LHCN-M2 (cell line): Measurements from ENCODE around the gene RPL6. TPM values are rescaled to one million over a fixed set of nuclear protein-coding genes. Genes with fewer than 3 reads are reported as not detected.
A peak's percentile ranks its signal among the peaks of the same experiment; 100 is the strongest.
"Not testable (repeated sequence)": the region's sequence is repeated elsewhere in the genome, so short reads cannot be mapped to it uniquely, and the experiment has no call there.

Source experiments
- DNase-seq: peaks from one replicate; pipeline ENCODE4 v3.0.0-alpha.2; 2012; ENCODE audit warnings: low read depth
- total RNA-seq: library from RNA; depleted of rRNA; stranded (reverse); fragments of >200 nt; gene quantifications from 2 replicates; pipeline ENCODE4 v1.2.3, GENCODE V29; 2014

The RPL6 gene
- total RNA-seq, 1 experiment from 2014 or later: 1,753 TPM

GRCh38 chr12:112419297-112420133 lies 10.1 kb upstream of the RPL6 start:
- DNase-seq: peak; percentile 72

GRCh38 chr12:112418608-112419296 lies 9.3 kb upstream of the RPL6 start, which contains the start of gene PTPN11:
TSS of gene PTPN11 (plus strand) at chr12:112418947. CDS start at chr12:112419112, 165 bp downstream.
- DNase-seq: peak; percentile 72

DNA sequence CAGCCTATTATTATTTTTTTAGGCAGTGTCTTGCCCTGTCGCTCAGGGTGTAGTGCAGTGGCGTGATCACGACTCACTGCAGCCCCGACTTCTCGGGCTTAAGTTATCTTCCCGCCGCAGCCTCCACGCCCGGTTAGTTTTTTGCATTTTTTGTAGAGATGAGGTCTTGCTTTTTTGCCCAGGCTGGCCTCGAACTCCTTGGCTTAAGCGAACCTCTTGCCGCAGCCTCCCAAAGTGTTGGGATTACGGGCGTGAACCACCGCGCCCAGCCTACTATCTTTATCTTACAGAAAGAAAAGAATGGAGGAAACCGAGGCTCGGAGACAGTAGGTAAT lies 8.8 kb upstream of the RPL6 start:
- DNase-seq: no peak

- DNase-seq: not testable (repeated sequence)
Observed at GRCh38 chr12:112415457-112415856, 6.1 kb upstream of the RPL6 start.

GRCh38 chr12:112413855-112414625 lies 4.6 kb upstream of the RPL6 start:
- no peak for DNase-seq

DNA sequence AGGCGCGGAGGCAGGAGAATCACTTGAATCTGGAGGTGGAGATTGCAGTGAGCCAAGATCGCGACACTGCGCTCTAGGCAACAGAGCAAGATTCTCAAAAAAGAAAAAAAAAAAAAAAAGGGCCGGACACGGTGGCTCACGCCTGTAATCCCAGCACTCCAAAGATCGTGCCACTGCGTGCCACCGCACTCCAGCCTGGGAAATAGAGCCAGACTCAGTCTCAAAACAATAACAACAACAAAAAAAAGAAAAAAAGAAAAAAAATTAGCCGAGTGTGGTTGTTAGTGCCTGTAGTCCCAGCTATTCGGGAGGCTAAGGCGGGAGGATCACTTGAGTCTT lies 470 bp upstream of the RPL6 start:
- DNase-seq: no peak

- no peak for DNase-seq
Observed at GRCh38 chr12:112408621-112409020, 784 bp downstream of the RPL6 start.

DNA sequence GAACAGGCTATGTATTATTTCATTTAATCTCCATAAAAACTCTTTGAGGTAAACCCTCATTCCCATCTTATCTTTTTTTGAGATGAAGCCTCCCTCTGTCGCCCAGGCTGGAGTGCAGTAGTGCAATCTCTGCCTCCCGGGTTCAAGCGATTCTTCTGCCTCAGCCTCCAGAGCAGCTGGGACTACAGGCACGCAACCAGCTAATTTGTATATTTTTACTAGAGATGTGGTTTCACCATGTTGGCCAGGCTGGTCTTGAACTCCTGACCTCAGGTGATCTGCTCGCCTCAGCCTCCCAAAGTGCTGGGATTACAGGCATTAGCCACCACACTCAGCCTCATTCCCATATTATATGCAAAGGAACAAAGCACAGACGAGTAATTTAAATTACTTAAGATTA lies 1.7 kb downstream of the RPL6 start:
- not testable (repeated sequence) for DNase-seq

GRCh38 chr12:112406519-112407488 lies 2.6 kb downstream of the RPL6 start:
- no peak for DNase-seq

- no peak for DNase-seq
Observed at GRCh38 chr12:112401903-112402498, 7.4 kb downstream of the RPL6 start.

GRCh38 chr12:112401054-112401453 lies 8.4 kb downstream of the RPL6 start:
- no peak for DNase-seq

DNA sequence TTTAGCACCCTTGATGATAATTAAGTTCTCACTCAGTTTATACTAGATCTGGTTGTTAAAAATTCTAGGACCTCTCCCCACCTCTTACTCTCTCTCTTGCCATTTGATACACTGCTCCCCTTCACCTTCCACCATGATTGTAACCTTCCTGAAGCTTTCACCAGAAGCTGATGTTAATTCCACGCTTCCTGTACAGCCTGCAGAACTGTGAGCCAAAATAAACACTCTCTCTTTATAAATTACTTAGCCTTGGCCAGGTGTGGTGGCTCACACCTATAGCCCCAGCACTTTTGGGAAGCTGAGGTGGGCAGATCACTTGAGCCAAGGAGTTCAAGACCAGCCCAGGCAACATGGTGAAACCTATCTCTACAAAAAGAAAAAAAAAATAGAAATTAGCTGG lies 16.1 kb downstream of the RPL6 start:
- DNase-seq: no peak

DNA sequence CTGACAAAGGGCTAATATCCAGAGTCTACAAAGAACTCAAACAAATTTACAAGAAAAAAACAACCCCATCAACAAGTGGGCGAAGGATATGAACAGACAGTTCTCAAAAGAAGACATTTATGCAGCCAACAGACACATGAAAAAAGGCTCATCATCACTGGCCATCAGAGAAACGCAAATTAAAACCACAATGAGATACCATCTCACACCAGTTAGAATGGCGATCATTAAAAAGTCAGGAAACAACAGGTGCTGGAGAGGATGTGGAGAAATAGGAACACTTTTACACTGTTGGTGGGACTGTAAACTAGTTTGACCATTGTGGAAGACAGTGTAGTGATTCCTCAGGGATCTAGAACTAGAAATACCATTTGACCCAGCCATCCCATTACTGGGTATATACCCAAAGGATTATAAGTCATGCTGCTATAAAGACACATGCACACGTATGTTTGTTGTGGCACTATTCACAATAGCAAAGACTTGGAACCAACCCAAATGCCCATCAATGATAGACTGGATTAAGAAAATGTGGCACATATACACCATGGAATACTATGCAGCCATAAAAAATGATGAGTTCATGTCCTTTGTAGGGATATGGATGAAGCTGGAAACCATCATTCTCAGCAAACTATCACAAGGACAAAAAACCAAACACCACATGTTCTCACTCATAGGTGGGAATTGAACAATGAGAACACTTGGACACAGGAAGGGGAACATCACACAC lies 19.3 kb downstream of the RPL6 start:
- DNase-seq: not testable (repeated sequence)

- no peak for DNase-seq
Observed at GRCh38 chr12:112389228-112389627, 20.2 kb downstream of the RPL6 start.

- peak; percentile 39 for DNase-seq
Observed at GRCh38 chr12:112386726-112387125, 22.7 kb downstream of the RPL6 start.

GRCh38 chr12:112382866-112383265 lies 26.5 kb downstream of the RPL6 start:
- no peak for DNase-seq

DNA sequence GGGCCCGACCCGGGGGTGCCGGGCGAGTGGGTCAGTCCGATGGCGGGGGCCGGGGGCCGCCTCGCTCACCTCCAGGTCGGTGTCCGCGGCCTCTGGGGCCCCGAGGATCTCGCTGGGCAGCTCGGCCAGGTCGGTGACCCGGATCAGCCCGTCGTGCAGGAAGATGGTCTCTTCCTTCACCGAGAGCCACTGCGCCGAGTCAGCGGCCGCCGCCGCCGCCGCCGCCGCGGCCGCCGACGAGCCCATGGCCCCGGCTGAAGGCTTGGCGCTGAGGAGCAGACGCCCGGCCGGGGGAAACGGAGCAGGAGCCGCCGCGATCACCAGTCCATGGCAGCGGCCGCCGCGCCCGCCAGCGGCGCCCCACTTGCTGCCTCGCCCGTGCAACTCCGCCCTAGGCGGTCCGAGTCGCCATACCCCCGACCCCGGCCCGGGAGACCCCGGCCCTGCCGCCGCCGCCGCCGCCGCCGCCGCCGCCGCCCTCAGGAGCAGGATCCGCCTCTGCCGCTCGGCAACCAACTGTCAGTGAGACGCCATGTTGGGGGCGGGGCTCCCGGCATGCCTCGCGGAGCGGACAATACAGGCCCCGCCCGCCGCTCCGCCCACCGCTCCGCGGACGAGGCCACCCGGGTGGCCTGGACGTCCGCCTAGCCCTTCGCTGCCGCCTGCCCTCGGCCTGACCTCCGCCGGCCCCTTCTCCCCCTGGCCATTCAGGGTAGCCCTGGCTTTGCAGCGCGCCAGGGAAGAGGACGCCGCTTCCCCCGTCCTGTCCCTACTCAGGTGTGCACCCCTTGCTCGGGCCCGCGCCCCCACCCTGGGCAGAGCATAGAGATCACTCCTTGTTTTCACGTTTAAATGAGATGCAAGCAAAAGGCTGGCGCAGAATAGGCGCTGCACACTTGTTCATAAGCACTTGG lies 27.3 kb downstream of the RPL6 start, which contains the start of gene HECTD4:
Gene HECTD4, minus strand, starts transcription at position 549 of the 914 bp plus-strand sequence. Its CDS starts 303 bp downstream, at position 246.
- DNase-seq: peak; percentile 82

DNA sequence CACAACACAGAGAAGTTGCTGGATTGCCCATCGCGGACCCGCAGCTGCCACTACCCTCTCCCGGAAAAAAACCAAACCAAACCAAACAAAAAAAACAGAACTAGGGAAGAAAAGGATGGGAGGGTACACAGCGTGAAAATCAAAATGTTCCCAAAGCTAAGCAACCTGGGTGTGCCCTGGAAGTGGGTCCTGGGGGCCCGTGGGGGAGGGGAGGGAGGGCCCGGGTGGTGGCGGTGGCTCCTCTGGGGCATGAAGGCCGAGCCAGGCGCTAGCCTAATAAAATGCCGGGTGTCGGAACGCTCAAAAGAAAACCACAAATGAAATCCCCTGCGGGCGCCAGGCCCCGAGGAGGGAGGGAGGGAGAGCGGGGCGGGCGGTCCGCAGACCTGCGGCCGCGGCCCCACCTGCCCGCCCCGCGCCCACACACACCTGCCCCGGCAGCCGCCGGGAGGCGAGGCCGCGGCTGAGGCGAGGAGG lies 28.0 kb downstream of the RPL6 start:
- no peak for DNase-seq
